ENCODE data around the gene USP11.

Gene USP11

DNA sequence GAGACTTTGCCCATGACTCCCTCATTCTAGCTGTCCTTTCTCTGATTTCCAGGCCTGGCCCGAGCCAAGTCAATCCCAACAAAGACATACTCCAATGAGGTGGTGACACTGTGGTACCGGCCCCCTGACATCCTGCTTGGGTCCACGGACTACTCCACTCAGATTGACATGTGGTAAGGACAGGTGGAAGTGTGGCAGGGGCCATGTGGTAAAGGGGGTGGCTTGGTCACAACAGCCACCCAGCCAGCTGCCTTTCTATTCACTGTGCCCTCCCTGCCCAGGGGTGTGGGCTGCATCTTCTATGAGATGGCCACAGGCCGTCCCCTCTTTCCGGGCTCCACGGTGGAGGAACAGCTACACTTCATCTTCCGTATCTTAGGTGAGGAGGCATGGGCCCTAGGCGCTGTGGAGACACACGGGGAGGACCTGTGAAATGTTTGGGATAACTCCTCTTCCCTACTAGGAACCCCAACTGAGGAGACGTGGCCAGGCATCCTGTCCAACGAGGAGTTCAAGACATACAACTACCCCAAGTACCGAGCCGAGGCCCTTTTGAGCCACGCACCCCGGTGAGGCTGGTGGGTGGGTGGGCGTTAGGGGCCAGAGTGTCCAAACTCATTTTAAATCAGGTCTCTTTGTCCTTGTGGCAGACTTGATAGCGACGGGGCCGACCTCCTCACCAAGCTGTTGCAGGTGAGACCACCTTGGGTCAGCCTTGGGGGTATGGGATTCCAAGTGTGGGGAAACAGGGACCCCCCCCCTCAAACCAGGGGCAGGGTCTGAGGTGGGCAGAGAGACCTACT, 6.1 kb upstream of the USP11 start:
- H3K9me3 ChIP-seq (ENCODE audit: low read length) = no peaks in the 10 kb centered on the region
- H3K9ac ChIP-seq (ENCODE audit: low read length) = no peak overlapping the region
- no peaks in the 10 kb centered on the region; the same call in 1 of the 2 replicates for H3K79me2 ChIP-seq (ENCODE audit: insufficient read depth, low read length)
- no peaks in the 10 kb centered on the region for H3K27me3 ChIP-seq (ENCODE audit: insufficient read depth, low read length)
- no peak overlapping the region for H3K4me2 ChIP-seq (ENCODE audit: low read length)
- no peaks in the 10 kb centered on the region for H4K20me1 ChIP-seq (ENCODE audit: insufficient read depth, low read length)
- no peaks in the 10 kb centered on the region for H3K9me2 ChIP-seq (ENCODE audit: low read depth, low read length)
- H3K4me3 ChIP-seq (ENCODE audit: low read depth, low read length, poor library complexity, severe bottlenecking) = no peak overlapping the region
- no peaks in the 10 kb centered on the region for H3F3A ChIP-seq (ENCODE audit: insufficient read depth, low read length)
- TF ChIP-seq EZH2 (IDR thresholded peaks at IDR 0.05; ENCODE audit: borderline replicate concordance, low read length) = no peak
- TF ChIP-seq, protein P1, sequence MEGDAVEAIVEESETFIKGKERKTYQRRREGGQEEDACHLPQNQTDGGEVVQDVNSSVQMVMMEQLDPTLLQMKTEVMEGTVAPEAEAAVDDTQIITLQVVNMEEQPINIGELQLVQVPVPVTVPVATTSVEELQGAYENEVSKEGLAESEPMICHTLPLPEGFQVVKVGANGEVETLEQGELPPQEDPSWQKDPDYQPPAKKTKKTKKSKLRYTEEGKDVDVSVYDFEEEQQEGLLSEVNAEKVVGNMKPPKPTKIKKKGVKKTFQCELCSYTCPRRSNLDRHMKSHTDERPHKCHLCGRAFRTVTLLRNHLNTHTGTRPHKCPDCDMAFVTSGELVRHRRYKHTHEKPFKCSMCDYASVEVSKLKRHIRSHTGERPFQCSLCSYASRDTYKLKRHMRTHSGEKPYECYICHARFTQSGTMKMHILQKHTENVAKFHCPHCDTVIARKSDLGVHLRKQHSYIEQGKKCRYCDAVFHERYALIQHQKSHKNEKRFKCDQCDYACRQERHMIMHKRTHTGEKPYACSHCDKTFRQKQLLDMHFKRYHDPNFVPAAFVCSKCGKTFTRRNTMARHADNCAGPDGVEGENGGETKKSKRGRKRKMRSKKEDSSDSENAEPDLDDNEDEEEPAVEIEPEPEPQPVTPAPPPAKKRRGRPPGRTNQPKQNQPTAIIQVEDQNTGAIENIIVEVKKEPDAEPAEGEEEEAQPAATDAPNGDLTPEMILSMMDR (IDR thresholded peaks at IDR 0.05; ENCODE audit: low read length) = no peak
- H3K27ac ChIP-seq (ENCODE audit: low read depth, low read length, poor library complexity, severe bottlenecking) = no peak overlapping the region
- peaks cover 72% of the 10 kb centered on the region for H3K36me3 ChIP-seq (ENCODE audit: insufficient read depth, low read length)
- H3K4me1 ChIP-seq (ENCODE audit: insufficient read depth, low read length, severe bottlenecking) = no peaks in the 10 kb centered on the region
- no peak overlapping the region for H2AFZ ChIP-seq (ENCODE audit: low read length)

DNA sequence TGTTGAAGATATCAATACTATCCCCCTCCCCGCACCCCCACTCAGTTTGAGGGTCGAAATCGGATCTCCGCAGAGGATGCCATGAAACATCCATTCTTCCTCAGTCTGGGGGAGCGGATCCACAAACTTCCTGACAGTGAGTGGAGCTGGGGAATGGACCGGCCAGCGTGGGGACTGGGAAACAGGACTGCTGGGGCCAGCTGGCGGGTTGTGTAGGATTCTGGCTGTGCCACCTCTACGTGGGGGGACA, 5.5 kb upstream of the USP11 start:
- no peaks in the 10 kb centered on the region for H3K9me3 ChIP-seq (ENCODE audit: low read length)
- H3K4me1 ChIP-seq (ENCODE audit: insufficient read depth, low read length, severe bottlenecking) = peaks cover 3% of the 10 kb centered on the region
- TF ChIP-seq, protein P1 (IDR thresholded peaks at IDR 0.05; ENCODE audit: low read length) = no peak
- no peak for TF ChIP-seq EZH2 (IDR thresholded peaks at IDR 0.05; ENCODE audit: borderline replicate concordance, low read length)
- H3K27ac ChIP-seq (ENCODE audit: low read depth, low read length, poor library complexity, severe bottlenecking) = no peak overlapping the region
- H4K20me1 ChIP-seq (ENCODE audit: insufficient read depth, low read length) = no peaks in the 10 kb centered on the region
- H3K9me2 ChIP-seq (ENCODE audit: low read depth, low read length) = no peaks in the 10 kb centered on the region
- no peak overlapping the region for H2AFZ ChIP-seq (ENCODE audit: low read length)
- no peak overlapping the region for H3K4me3 ChIP-seq (ENCODE audit: low read depth, low read length, poor library complexity, severe bottlenecking)
- no peaks in the 10 kb centered on the region for H3K27me3 ChIP-seq (ENCODE audit: insufficient read depth, low read length)
- no peaks in the 10 kb centered on the region for H3K79me2 ChIP-seq (ENCODE audit: insufficient read depth, low read length)
- H3K4me2 ChIP-seq (ENCODE audit: low read length) = no peak overlapping the region
- H3F3A ChIP-seq (ENCODE audit: insufficient read depth, low read length) = peaks cover 1% of the 10 kb centered on the region; the same call in 1 of the 2 replicates
- H3K9ac ChIP-seq (ENCODE audit: low read length) = no peak overlapping the region
- peaks cover 68% of the 10 kb centered on the region for H3K36me3 ChIP-seq (ENCODE audit: insufficient read depth, low read length)

DNA sequence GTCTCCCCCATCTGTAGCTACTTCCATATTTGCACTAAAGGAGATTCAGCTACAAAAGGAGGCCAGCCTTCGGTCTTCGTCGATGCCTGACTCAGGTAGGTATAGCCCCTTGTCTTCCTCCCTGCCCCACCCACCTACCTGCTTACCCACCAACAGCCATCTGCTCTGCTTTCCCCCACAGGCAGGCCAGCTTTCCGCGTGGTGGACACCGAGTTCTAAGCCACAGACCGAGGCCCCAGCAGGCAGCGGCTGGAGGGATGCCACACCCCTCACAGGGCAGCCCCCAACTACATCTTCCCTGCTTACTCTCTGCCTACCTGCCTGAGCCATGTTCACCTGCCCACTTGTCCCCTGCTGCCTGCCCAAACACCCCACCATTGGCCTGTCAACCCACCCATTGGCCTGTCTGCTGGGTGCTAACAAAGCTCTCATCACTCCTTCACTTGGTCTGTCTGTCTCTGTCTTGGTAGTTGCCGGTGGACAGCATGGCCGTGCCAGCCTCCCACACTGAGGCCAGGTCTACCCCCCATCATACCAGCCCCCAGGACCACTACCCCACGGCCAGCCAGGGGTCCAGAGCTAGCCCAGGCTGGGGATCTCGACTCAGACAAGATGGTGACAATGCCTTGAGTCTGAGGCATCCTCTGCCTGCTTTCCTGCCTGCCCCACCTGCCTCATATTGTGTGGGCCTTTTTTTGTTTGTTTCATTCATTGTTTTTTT, 4.1 kb upstream of the USP11 start:
- H2AFZ ChIP-seq (ENCODE audit: low read length) = no peak overlapping the region
- H3K4me2 ChIP-seq (ENCODE audit: low read length) = no peak overlapping the region
- H3K27ac ChIP-seq (ENCODE audit: low read depth, low read length, poor library complexity, severe bottlenecking) = no peak overlapping the region
- H4K20me1 ChIP-seq (ENCODE audit: insufficient read depth, low read length) = no peaks in the 10 kb centered on the region
- H3K9me3 ChIP-seq (ENCODE audit: low read length) = no peaks in the 10 kb centered on the region
- H3K9ac ChIP-seq (ENCODE audit: low read length) = no peak overlapping the region
- peaks cover 4% of the 10 kb centered on the region; the same call in 1 of the 2 replicates for H3F3A ChIP-seq (ENCODE audit: insufficient read depth, low read length)
- peaks cover 58% of the 10 kb centered on the region for H3K36me3 ChIP-seq (ENCODE audit: insufficient read depth, low read length)
- no peak for TF ChIP-seq EZH2 (IDR thresholded peaks at IDR 0.05; ENCODE audit: borderline replicate concordance, low read length)
- H3K79me2 ChIP-seq (ENCODE audit: insufficient read depth, low read length) = peaks cover under 1% of the 10 kb centered on the region
- H3K4me3 ChIP-seq (ENCODE audit: low read depth, low read length, poor library complexity, severe bottlenecking) = no peak overlapping the region
- no peaks in the 10 kb centered on the region for H3K27me3 ChIP-seq (ENCODE audit: insufficient read depth, low read length)
- no peaks in the 10 kb centered on the region for H3K9me2 ChIP-seq (ENCODE audit: low read depth, low read length)
- peaks cover 9% of the 10 kb centered on the region for H3K4me1 ChIP-seq (ENCODE audit: insufficient read depth, low read length, severe bottlenecking)
